Lower leg skin (tissue), 3 donors: Measurements from ENCODE around the gene R3HDM2.

Experiments
- POLR2A ChIP-seq, 2 donors: fragments of 450-650 bp; IDR thresholded peaks; one replicate each; pipeline ENCODE4 v1.6.1; 2016 to 2017; ENCODE audit warnings: antibody characterized with exemption in 2 of 2, mild to moderate bottlenecking in 1 of 2, moderate library complexity in 1 of 2
- TF ChIP-seq, protein P1 (sequence below), 3 donors: fragments of 450-650 bp; IDR thresholded peaks; one replicate each; pipeline ENCODE4 v1.5.1; 2016; ENCODE audit warnings: antibody characterized with exemption in 3 of 3, mild to moderate bottlenecking in 3 of 3, moderate library complexity in 2 of 3

DNA sequence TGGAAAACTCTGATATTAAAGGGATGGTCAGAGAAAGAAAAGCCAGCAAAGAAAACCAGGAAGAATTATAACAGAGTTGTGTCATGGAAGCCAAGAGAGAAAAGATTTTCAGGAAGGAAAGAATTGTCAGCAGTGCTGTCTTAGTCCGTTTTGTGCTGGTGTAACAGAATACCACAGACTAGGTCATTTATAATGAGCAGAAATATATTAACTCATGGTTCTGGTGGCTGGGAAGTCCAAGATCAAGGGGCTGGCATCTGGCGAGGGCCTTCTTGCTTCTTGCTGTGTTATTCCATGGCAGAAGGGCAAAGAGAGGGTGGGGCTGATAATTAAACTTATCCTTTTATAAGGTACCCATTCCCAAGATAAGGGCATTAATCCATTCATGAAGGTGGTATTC, 17.8 kb upstream of the R3HDM2 start:
- TF ChIP-seq, protein P1, sequence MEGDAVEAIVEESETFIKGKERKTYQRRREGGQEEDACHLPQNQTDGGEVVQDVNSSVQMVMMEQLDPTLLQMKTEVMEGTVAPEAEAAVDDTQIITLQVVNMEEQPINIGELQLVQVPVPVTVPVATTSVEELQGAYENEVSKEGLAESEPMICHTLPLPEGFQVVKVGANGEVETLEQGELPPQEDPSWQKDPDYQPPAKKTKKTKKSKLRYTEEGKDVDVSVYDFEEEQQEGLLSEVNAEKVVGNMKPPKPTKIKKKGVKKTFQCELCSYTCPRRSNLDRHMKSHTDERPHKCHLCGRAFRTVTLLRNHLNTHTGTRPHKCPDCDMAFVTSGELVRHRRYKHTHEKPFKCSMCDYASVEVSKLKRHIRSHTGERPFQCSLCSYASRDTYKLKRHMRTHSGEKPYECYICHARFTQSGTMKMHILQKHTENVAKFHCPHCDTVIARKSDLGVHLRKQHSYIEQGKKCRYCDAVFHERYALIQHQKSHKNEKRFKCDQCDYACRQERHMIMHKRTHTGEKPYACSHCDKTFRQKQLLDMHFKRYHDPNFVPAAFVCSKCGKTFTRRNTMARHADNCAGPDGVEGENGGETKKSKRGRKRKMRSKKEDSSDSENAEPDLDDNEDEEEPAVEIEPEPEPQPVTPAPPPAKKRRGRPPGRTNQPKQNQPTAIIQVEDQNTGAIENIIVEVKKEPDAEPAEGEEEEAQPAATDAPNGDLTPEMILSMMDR (IDR thresholded peaks at IDR 0.05) = no peak
- no peak for TF ChIP-seq POLR2A (IDR thresholded peaks at IDR 0.05)
